Measurements from ENCODE around the gene CERK. TPM values are rescaled to one million over a fixed set of nuclear protein-coding genes. Genes with fewer than 3 reads are reported as not detected.

CERK gene
- total and polyA plus RNA-seq, 2 of the 13 experiments (the other 11 are each of a cell fraction or from before 2014, with no cell fraction given) = 40.3 to 41.9 TPM

- no peak for TF ChIP-seq ZBTB10 (CRISPR knock-in tag; IDR thresholded peaks at IDR 0.05; ENCODE audit: borderline replicate concordance)
- no peak for TF ChIP-seq ZNF598 (CRISPR knock-in tag; IDR thresholded peaks at IDR 0.05; ENCODE audit: borderline replicate concordance)
- TF ChIP-seq UBTF (CRISPR knock-in tag; IDR thresholded peaks at IDR 0.05) = no peak
- no peak for TF ChIP-seq KMT2B (CRISPR knock-in tag; IDR thresholded peaks at IDR 0.05)
- no peak for TF ChIP-seq KLF9 (CRISPR knock-in tag; IDR thresholded peaks at IDR 0.05; ENCODE audit: low read depth)
- no peak for TF ChIP-seq TOPORS (CRISPR knock-in tag; IDR thresholded peaks at IDR 0.05)
- no peak for TF ChIP-seq SP5 (CRISPR knock-in tag; IDR thresholded peaks at IDR 0.05; ENCODE audit: borderline replicate concordance, low read depth)
- TF ChIP-seq CHD4 (IDR thresholded peaks at IDR 0.05; ENCODE audit: borderline replicate concordance, low read length) = no peak
- TF ChIP-seq ZGPAT (CRISPR knock-in tag; IDR thresholded peaks at IDR 0.05) = no peak
- no peak for TF ChIP-seq POLR2AphosphoS2 (IDR thresholded peaks at IDR 0.05; ENCODE audit: low read depth, low read length)
- TF ChIP-seq ZNF687 (CRISPR knock-in tag; IDR thresholded peaks at IDR 0.05) = peak; percentile 34; the same call in 1 of the 2 replicates
- TF ChIP-seq HDAC1 (CRISPR knock-in tag; IDR thresholded peaks at IDR 0.05) = peak; percentile 49; the same call in 1 of the 2 replicates
- no peak for TF ChIP-seq SOX13 (IDR thresholded peaks at IDR 0.05)
- 0 out of 4 replicates have a peak, but pooled peaks of 1 of the 2 experiments have one; percentile 5 for TF ChIP-seq SOX13 (CRISPR knock-in tag; conservative IDR thresholded peaks at IDR 0.05 in 1 of 2, IDR thresholded peaks at IDR 0.05 in 1 of 2)
- no peak for TF ChIP-seq SP2 (CRISPR knock-in tag; IDR thresholded peaks at IDR 0.05)
- TF ChIP-seq ELK4 (CRISPR knock-in tag; IDR thresholded peaks at IDR 0.05; ENCODE audit: borderline replicate concordance) = no peak
- TF ChIP-seq ZNF652 (CRISPR knock-in tag; IDR thresholded peaks at IDR 0.05; ENCODE audit: borderline replicate concordance, low read depth) = no peak
- 0 out of 2 replicates have a peak, but pooled peaks have one; percentile 14 for TF ChIP-seq GATAD2A (CRISPR knock-in tag; IDR thresholded peaks at IDR 0.05)
Measured at GRCh38 chr22:46646531-46647215, 91.4 kb downstream of the CERK start (continued).

Data from HepG2 (cell line).